Measurements from ENCODE around the gene AQP6. TPM values are rescaled to one million over a fixed set of nuclear protein-coding genes. Genes with fewer than 3 reads are reported as not detected.
A peak's percentile ranks its signal among the peaks of the same experiment; 100 is the strongest.

Gene AQP6
- total RNA-seq, 1 donor from 2014 or later: not detected

DNA sequence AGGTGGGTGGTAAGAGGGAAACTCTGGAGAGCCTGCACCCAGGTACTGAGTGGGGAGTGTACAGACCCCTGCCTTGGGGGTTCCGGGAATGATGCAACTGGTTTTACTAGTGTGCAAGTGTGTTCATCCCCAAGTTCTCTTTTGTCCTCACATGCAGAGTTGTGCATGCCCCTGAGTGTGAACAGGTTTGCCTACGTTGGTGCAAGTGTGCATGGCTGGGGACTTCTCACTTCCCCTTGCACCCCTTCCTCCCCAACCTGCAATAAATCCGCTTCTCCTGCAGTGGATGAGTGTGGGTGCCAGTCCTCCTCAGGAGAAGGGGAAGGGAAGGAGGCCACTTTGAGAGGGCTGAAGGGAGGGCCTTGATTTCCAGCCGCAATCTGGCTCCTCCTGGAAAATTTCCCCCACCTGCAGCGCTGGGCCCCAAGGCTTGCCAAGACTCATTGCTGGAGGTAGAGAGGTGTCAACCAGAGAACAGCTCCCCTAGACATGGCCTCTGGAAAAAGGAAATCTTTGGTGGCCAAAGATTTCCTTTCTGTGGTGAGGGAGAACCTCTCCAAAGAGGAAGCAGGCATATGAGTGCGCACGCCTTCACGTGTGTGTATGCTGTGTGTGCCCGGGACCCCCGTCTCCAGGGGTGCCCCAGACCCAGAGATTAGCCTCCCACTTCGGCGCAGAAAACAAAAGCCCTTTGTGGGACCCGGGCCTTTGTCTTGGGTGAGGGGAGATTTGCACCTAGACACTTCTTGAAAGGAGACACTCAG lies 16.7 kb upstream of the AQP6 start:
- DNase-seq (ENCODE audit: low spot score): no peak

- no peak for DNase-seq (ENCODE audit: low spot score)
These were observed 15.8 kb upstream of the AQP6 start for GRCh38 chr12:49956663-49957569.

- DNase-seq (ENCODE audit: low spot score): no peak
These were observed 15.2 kb upstream of the AQP6 start for GRCh38 chr12:49957570-49957967.

- DNase-seq (ENCODE audit: low spot score): no peak
These were observed 12.9 kb upstream of the AQP6 start for GRCh38 chr12:49959685-49960473.

GRCh38 chr12:49960474-49961110 lies 12.2 kb upstream of the AQP6 start:
- DNase-seq (ENCODE audit: low spot score): no peak

- no peak for DNase-seq (ENCODE audit: low spot score)
These were observed 11.4 kb upstream of the AQP6 start, which contains the start of gene AQP5 for GRCh38 chr12:49961111-49961922. Gene AQP5, plus strand, starts transcription at chr12:49961872. Its CDS starts 146 bp downstream, at chr12:49962018.

- no peak for DNase-seq (ENCODE audit: low spot score)
These were observed 10.6 kb upstream of the AQP6 start for GRCh38 chr12:49961993-49962764.

DNA sequence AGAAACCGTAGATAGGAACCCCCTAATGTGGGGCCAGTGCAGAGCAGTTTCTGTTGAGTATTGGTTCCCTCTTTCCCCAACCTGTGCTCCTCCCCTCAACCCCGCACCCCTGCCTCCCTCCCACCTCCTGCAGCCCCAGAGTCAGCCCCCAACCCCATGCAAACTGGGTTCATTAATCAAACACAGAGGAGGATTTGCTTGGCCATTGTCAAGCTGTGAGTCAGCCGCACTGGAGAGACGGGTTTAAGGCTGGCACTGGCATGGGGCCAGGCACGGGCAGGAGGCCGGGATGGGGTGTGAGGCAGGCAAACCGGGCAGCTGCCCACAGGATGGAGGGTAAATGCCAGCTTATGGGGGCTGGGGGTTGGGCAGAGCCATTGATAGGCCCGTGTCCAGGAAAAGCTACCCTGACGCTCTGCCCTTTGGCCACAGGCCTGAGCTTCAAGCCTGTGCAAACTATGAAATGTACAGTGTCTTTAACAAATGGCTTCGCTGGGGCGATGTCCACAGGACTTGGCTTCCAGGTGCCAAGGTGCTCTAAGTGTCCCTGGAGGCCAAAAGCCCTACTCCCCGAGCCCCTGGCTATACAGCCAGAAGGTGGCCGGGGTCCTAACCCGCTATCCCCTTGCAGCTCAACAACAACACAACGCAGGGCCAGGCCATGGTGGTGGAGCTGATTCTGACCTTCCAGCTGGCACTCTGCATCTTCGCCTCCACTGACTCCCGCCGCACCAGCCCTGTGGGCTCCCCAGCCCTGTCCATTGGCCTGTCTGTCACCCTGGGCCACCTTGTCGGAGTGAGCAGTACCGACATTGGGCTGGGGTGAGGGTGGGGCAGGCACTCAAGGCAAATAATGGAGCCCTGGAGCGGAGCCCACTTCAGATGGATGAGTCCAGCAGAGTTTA lies 9.6 kb upstream of the AQP6 start:
- no peak for DNase-seq (ENCODE audit: low spot score)

- DNase-seq (ENCODE audit: low spot score): no peak
These were observed 8.6 kb upstream of the AQP6 start for GRCh38 chr12:49963976-49964815.

GRCh38 chr12:49964849-49965624 lies 7.7 kb upstream of the AQP6 start:
- DNase-seq (ENCODE audit: low spot score): no peak

DNA sequence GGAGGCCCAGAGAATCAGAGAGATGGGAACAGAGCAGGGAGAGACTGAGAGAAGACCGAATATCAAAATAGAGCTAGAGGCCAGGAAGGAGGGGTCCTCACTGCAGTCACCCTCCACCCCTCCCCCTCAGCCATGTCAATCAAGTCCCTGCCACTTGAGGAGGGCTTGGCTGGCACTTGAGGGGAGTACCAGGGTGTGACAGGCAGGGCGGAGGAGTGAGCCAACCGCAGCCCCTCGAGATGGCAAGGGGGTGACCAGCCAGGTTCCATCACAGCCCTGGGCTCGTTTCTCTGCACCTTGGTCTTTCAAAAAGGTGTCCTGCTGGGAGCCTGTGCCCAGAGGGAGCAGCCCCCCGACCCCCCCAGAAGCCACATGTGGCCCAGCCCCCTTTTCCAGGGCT lies 6.9 kb upstream of the AQP6 start:
- DNase-seq (ENCODE audit: low spot score): no peak

DNA sequence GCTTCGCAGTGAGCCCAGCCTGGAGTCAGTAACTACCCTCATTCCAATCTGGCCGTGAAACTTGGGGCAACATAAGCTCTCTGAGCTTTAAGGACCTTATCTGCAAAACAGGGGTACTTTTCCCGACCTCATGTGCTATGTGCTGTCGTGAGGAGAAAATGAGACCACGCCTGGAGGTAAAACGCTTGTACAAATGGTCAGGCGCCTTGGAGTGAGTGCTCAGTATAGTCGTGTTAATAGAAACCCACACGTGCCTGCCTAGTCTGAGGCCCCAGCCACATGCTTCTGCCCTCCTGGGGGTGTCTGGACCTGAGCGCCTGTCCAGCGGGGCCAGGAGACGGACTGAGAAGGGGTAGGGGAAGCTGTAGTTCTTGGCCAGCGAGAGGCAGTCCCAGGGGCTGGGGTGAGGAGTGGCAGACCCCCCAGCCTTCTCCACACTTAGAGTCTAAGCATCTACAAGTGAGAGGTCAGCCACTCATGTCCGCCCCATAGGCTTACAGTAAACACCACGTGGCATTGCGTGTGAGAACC lies 6.2 kb upstream of the AQP6 start:
- no peak for DNase-seq (ENCODE audit: low spot score)

DNA sequence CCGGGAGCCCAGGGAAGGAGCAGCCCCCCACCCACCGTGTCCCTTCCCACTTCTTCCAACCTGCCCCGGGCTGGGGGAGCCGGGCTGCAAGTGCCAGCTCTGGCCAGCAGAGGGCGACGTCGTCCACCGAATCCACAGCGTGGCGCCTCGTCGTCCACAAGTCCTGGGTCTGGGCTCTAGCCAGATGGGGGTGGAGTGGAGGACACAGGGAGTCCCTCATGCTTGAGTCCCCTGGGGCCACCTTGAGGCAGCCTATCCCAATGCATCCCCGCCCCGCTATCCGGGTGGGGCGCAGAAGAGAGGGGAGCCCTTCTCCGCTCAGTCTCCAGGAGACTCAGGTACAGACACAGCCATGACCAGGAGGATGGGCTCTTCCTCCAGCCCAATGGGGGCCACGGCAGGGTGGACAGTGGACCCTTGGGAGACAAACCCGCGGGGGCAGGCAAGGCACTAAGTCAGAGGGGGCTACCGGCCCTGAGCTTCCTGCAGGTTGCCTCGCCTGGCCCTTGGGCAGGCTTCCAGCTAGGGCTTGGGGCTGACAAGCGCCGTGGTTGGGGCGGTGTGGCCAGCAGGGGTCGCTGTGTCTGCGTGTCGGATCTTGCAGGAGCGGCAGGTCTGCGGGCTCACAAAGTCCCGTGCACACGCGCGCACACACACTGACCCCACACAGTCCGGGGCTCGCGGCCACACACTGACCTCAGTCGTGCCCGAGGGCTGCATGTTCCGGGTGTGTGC lies 5.5 kb upstream of the AQP6 start:
- DNase-seq (ENCODE audit: low spot score): peak; percentile 97

DNA sequence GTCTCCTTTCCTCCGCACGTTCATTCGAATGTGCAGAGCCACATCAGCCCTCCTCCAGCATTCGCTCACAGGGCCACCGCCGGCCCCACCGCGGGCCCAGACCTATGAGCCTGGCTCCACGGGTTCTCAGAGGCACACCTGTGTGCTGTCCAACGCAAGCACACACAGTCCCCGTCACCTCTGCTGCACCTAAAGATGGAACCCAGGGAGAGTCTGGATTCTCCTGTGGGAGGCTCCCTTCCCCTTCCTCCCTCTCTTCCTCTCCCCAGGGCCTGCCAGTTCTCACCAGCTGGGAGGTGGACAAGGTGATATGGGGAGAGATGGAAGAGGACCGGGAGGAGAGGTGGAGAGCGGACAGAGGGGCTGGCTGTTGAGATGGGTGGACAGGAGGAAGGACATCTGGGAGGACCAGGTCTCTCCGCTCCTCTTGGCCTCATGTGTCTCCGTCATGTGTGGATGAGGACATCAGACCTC lies 4.9 kb upstream of the AQP6 start:
- DNase-seq (ENCODE audit: low spot score): no peak

DNA sequence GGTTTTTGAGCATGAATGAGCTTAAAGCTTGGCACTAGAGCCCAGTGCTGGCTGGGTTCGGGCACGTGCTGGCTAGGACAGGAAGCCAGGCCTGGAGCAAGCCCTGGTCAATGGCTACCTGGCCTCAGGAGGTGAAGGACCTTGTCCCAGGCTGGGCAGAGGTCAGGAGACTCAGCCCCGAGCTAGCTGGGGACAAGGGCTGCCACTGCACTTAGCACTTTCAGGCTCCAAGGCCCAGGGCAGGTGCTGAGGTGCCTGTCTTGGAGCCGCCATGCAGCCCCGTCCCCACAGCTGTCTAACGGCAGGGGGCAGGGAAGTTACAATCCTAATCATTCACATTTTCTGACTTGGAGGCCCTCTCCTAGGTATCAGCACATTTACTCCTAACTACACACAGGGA lies 4.3 kb upstream of the AQP6 start:
- DNase-seq (ENCODE audit: low spot score): no peak

Data from mesenteric fat pad (tissue), 1 donor.